Body of pancreas (tissue), 4 donors: ENCODE data around the gene TRPM7. TPM values are rescaled to one million over a fixed set of nuclear protein-coding genes. Genes with fewer than 3 reads are reported as not detected.

Experiments
- ATAC-seq: fragments of 150-250 bp; one replicate; pipeline ENCODE4 v1.9.1; 2016
- DNase-seq, 4 donors: peaks; one replicate each; pipeline ENCODE4 v3.0.0-alpha.2; 2019
- H3K27ac ChIP-seq, 4 donors: fragments of 200-600 bp; sonication (generic); 1 replicate in 3 of 4; 2 replicates in 1 of 4; pipeline versions ENCODE4 v1.5.1 to v1.6.1; 2016 to 2019; ENCODE audit warnings: mild to moderate bottlenecking in 1 of 4, mixed read lengths in 1 of 4, moderate library complexity in 1 of 4
- H3K27me3 ChIP-seq, 2 donors: fragments of 200-600 bp; sonication (generic); one replicate each; pipeline ENCODE4 v1.6.0; 2016; ENCODE audit warnings: mild to moderate bottlenecking in 1 of 2
- H3K36me3 ChIP-seq, 2 donors: fragments of 200-600 bp; sonication (generic); replicated peaks in 1 of 2; 2 replicates each; pipeline ENCODE4 v1.5.1; 2016; ENCODE audit warnings: low read depth in 2 of 2; ENCODE audit not compliant: insufficient read depth in 1 of 2
- H3K4me1 ChIP-seq: fragments of 200-600 bp; sonication (generic); one replicate; pipeline ENCODE4 v1.6.0; 2016
- H3K4me3 ChIP-seq, 2 donors: fragments of 200-600 bp; sonication (generic); 1 replicate in 1 of 2; 2 replicates in 1 of 2; pipeline ENCODE4 v1.5.1; 2016 to 2019
- H3K9me3 ChIP-seq, 3 donors: fragments of 200-600 bp; sonication (generic); 1 replicate in 2 of 3; 2 replicates in 1 of 3; pipeline ENCODE4 v1.5.1; 2016
- CTCF ChIP-seq, 7 experiments: fragments of 450-650 bp in 4 of 7; fragments of 200-600 bp in 3 of 7; sonication (generic) in 3 of 7; IDR thresholded peaks; one replicate each; pipeline ENCODE4 v1.5.1; 2016 to 2019; ENCODE audit warnings: antibody characterized with exemption in 7 of 7
- POLR2A ChIP-seq, 3 donors: fragments of 450-650 bp; IDR thresholded peaks; one replicate each; pipeline ENCODE4 v1.6.1; 2016; ENCODE audit warnings: antibody characterized with exemption in 3 of 3, mild to moderate bottlenecking in 2 of 3
- WGBS, 2 donors: methylation state at CpG; one replicate each; pipeline ENCODE4 v1.1.5; 2017; 5-methylcytosine and 5-hydroxymethylcytosine counted together
- intact Hi-C: fragments of 100-400 bp; cut with DNase I; formaldehyde crosslinking; loops from one replicate; pipeline ENCODE4 v1.15.1; 2023
- total RNA-seq, 2 donors: library from RNA; depleted of rRNA; stranded (reverse); fragments of >200 nt; gene quantifications; one replicate each; pipeline ENCODE4 v1.1.0, GENCODE V29; 2016

TRPM7 gene
- total RNA-seq: 10 to 100 TPM; 40.9 to 43.3 TPM

- no peaks in the 10 kb centered on the region for H3K9me3 ChIP-seq
- peak; percentile 95 for ATAC-seq
- no peaks in the 10 kb centered on the region for H3K27me3 ChIP-seq
- H3K4me3 ChIP-seq: peak within 1 kb of the TSS; percentile 6 to 70
- intact Hi-C loops: loop anchor here (10.0 kb wide), 1 partner anchor 78 kb away; the partner anchor contains the start of gene SPPL2A
- H3K27ac ChIP-seq: peak within 1 kb of the TSS; percentile 76 to 95 (median 93)
- WGBS, 2 donors: 0% methylated on average over 8 to 80 of the region's 80 CpGs
- peak; percentile 85 to 90 (median 88) for DNase-seq
- TF ChIP-seq CTCF (IDR thresholded peaks at IDR 0.05) (peak in 1 of 7 experiments; percentile 21), POLR2A (IDR thresholded peaks at IDR 0.05) (peak; percentile 77 to 90 (median 89))
- H3K36me3 ChIP-seq: no peaks in the 10 kb centered on the region
- H3K4me1 ChIP-seq: peaks cover 38% of the 10 kb centered on the region
Observed at GRCh38 chr15:50686469-50687301, at the start of gene TRPM7. Gene TRPM7 (minus strand): TSS chr15:50686797. CDS start chr15:50686533, 264 bp downstream.

GRCh38 chr15:50735156-50735555, 48.6 kb upstream of the TRPM7 start:
- H3K36me3 ChIP-seq: peaks cover 7 to 20% of the 10 kb centered on the region in 2 donors
- ATAC-seq: no peak
- H3K27ac ChIP-seq: no peak overlapping the region
- no peaks in the 10 kb centered on the region for H3K27me3 ChIP-seq
- no peaks in the 10 kb centered on the region for H3K9me3 ChIP-seq
- WGBS, 2 donors: 68 to 82% methylated on average over 4 of the region's 4 CpGs
- intact Hi-C loops: no loop called here
- H3K4me1 ChIP-seq: no peaks in the 10 kb centered on the region
- H3K4me3 ChIP-seq: no peak overlapping the region
- DNase-seq: no peak
- TF ChIP-seq POLR2A (IDR thresholded peaks at IDR 0.05) (no peak), CTCF (IDR thresholded peaks at IDR 0.05) (no peak)

GRCh38 chr15:50726315-50726714, 39.7 kb upstream of the TRPM7 start:
- 93 to 100% methylated on average over 1 of the region's 1 CpG for WGBS, 2 donors
- TF ChIP-seq CTCF (IDR thresholded peaks at IDR 0.05) (no peak), POLR2A (IDR thresholded peaks at IDR 0.05) (no peak)
- no peaks in the 10 kb centered on the region for H3K4me1 ChIP-seq
- H3K4me3 ChIP-seq: no peak overlapping the region
- H3K27me3 ChIP-seq: no peaks in the 10 kb centered on the region
- peaks cover 9 to 18% of the 10 kb centered on the region in 2 donors for H3K36me3 ChIP-seq
- no peak overlapping the region for H3K27ac ChIP-seq
- DNase-seq (no peak), ATAC-seq (no peak)
- intact Hi-C loops: no loop called here
- H3K9me3 ChIP-seq: no peaks in the 10 kb centered on the region

GRCh38 chr15:50718700-50719125, 32.1 kb upstream of the TRPM7 start:
- H3K4me3 ChIP-seq: no peak overlapping the region
- intact Hi-C loops: no loop called here
- no peak for DNase-seq
- H3K27me3 ChIP-seq: no peaks in the 10 kb centered on the region
- H3K4me1 ChIP-seq: no peaks in the 10 kb centered on the region
- no peak for TF ChIP-seq CTCF (IDR thresholded peaks at IDR 0.05)
- no peak overlapping the region for H3K27ac ChIP-seq
- no peaks in the 10 kb centered on the region for H3K9me3 ChIP-seq
- H3K36me3 ChIP-seq: peaks cover 0 to 14% of the 10 kb centered on the region in 2 donors
- no peak for ATAC-seq
- 17 to 21% methylated on average over 1 of the region's 1 CpG for WGBS, 2 donors
